Ramos (cell line): ENCODE measurements around the gene TRMT61A.
"Not testable (repeated sequence)": the region's sequence is repeated elsewhere in the genome, so short reads cannot be mapped to it uniquely, and the experiment has no call there.

ENCODE experiments used
- in situ Hi-C: fragments of 300-500 bp; cut with MboI; formaldehyde crosslinking; loops from one replicate; pipeline ENCODE4 v1.14.3; 2022; ENCODE audit warnings: low sequenced_read_pairs; ENCODE audit not compliant: unreplicated experiment

The TRMT61A gene

DNA sequence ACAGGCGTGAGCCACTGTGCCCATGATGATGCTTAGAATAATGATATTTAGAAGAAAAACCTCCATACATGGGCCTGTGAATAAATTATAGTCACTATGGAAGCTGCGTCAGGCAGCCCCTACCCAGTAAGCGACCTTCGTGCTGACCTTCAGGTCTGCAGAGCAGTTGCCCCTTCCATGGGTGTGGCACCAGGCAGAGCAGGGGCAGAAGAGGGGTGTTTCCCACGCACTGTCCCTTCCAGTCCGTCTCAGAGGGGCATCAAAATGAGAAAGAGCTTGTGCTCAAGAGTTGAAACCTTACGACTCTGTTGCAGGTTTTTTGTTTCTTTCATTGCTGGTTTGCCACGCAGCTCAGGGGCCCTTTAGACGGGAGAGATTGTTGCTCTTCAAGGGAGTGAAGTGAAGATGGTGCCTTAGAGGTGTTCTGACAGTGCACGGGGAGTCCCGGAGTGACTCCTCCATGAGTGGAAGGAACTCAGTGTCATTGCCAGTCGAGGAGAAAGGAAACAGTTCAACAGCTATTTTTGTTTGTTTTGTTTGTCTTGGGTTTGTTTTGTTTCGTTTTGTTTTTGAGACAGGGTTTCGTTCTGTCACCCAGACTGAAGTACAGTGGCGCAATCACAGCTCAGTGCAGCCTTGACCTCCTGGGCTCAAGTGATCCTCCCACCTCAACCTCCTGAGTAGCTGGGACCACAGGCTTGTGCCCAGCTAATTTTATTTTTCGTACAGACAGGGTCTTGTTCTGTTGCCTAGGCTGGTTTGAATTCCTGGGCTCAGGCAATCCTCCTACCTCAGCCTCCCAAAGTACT lies 20.3 kb upstream of the TRMT61A start:
- in situ Hi-C loops: no loop called here

DNA sequence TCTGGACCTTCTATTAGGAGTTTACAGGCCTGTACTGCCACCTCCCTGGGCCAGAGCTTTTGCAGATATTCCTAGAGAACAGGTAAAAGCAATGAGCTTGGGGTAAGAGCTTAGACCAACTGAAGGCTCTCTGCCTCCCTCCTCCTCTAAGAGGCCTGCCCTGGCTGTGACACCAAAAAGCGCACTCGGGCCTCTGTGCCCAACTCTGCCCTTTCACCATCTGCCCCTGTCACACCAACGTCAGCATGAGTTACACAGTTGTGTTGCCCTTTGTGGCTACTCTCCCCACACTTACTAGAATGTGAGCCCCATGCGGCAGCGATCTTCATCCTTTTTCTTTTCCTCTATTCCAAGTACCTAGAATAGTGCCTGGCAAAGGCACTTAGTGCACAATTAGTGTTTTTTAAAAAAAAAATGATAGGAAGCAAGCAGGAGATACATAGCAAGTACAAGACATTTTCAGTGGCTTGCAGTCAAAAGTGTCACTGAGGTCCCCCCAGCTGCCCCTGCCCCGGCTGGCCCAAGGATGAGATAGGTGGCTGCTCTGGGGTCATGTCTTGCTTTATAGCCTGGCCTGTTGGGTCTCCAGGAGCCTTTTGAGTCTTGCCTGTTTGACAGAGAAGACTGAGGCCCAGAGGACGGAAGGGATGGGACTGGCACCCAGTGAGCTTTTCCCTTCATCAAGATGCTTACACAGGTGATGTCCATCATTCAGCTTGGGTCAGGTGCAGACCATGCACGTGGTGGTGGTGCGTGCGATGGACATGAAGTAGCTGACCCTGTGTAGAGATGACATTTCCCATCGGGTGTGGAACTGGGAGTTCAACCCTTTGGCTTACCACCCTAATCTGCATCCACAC lies 18.9 kb upstream of the TRMT61A start:
- in situ Hi-C loops: no loop called here

DNA sequence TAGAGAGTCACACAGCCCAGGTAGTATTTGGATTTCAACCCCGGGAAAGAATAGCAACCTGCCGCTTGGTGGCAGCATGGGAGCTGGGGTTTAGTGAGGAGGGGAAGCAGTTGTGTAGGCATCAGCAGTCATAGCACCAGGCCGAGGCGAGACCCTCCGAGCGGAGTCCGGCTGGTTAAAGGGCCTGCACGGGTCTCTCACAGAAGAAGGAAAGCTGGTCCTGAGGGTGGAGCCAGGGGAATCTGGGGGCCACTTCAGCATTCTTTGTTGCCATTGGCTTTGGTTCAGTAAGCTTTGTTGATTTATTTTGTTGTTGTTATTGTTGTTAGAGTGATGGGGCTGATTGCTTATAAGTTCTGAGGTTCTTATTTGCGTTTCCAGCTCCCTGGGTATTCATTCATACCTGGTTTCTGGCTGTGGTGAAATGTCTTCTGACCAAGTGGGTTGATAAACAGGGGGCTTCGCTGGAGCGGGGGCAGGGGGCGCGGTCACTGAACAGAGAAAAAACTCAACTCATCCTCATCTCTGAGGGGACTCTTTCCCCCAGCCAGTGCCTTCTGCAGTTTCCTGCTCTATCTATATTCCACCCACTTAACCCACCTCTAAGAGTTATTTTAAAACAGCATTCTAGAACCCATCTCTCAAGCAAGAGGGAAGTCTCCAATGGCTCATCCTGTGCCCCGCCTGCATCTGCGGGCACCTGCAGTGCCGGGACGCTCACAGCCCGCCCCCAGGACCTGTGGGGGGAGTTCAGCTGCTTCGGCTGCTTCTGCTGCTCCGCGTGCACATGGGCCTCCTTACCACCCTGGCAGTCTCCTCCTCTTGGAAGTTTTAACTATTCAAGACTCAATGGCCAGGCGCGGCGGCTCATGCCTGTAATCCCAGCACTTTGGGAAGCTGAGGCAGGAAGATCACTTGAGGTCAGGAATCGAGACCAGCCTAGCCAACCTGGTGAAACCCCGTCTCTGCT lies 18.0 kb upstream of the TRMT61A start:
- in situ Hi-C loops: no loop called here

DNA sequence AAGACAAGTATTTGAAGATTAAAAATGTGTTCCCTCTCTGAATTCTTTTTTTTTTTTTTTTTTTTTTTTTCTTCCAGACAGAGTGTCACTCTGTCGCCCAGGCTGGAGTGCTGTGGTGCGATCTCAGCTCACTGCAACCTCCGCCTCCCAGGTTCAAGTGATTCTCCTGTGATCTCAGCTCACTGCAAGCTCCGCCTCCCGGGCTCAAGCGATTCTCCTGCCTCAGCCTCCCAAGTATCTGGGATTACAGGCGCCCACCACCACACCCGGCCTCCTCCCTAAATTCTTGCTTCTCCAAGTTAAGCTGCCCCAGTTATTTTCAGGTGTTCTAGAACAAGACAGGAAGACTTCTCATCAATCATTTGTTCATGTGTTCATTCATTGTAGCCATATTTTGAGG lies 16.8 kb upstream of the TRMT61A start:
- in situ Hi-C loops: not testable (repeated sequence)

DNA sequence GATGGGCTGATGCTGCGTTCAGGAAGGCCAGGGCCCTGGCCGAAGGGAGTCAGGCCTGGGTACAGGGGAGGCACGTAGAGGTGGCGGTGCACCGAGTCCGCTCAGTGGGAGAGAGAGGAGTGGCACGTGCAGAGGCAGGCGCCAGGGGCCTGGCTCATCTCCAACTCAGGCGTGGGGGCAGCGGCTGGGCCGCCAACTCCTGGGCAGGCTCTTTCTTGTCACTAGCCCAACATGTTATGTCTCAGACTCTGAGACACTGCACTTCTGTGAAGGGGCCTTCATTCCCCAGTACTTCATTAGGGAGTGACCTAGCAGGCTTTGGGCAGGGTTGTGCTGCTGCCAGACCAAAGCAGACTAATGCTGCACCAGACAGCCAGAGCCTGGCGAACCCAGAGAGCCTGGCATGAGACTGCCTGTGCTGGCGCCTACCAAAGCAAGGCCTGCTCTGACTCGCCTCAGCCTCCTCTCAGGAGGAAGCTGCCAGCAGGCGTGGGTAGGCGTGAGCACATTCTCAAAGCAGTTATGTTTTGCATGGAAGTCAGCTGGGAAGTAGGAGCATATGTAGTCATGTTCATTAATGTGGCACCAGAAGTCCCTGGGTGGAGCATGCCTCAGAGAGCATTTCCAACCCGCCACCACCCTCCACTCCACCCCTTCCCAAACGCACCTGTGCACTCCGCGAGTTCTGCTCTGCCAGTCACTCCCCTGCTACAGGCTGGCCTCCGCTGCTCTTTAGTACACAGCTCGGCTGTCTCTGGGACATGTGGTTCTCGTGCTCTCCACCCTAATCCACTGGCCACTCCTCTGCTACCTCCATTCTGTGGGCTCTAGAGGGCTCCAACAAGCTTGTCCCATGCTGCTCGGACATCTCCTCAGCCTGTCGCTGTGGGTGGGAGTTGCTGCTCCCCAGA lies 16.0 kb upstream of the TRMT61A start:
- in situ Hi-C loops: no loop called here

DNA sequence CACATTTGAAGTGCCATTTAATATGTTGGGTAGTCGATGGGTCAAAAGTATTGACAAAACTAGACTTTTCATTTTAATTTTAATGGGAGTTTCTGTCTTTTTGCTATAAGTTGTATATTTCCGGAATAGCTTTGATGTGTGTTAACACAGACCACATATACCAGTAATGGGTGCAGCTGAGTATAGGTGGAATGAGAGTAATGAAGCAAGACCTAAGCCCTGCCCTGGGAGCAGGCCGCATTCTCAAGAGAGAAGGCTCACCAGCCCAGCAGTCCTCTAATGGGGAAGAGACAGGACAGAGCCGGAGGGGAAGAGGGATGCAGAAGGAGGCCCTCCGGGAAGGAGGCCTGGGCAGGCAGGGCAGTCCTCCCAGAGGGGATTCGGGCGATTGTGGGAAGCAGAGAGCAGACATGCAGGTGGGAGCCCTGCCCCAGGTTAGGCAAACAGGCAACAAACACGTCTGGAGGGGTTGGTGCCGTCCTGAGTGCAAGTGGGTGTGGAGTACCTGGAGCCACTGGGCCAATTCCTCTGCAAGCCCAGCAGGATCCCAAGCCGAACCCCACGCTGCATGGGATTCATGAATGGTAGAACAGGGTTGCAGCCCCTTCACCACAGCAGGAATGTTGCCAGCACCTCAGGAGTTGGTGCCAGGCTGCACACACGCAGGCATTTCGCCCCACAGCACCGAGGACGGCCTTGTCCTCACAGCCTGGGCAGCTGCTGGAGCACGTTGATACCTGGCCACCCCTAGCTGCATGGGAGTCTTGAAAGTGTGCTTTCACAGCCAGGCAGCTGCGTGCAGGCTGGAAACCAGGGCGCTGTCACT lies 14.2 kb upstream of the TRMT61A start:
- in situ Hi-C loops: loop anchor here (5.0 kb wide), 1 partner anchor 42 kb away; no protein-coding TSS in a partner anchor

DNA sequence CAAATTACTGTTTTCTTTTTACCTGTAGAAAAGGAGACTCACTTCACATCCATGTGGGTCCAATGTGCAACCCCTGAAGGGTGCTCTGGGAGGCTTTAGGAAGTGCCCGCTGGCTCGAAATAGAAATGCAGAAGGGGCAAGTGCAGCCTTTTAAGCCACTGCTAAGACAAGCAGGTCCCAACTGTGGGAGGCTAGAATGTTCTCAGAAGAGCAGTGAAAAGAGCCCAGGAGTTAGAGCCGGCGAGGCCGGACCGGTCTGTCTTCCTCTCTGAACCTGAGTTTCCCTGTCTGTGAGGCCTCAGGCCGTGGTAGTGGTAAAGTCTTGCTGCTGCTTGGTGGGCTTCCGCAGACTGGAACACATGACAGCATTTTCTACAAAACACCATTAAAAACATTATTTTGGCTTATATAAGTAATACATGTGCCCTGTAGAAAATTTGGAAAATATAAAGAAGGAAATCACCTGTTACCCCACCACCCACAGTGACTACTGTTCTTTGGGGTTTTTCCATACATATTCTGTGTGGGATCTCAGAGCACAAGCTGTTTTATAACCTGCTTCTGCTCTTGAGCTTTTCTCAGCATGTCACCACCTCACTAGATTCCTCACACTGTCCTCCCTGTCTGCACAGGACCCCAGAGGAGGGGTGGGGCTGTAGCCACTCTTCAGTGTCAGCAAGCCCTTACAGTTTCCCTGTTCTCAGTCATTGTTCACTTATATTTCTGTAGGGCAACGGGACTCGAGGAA lies 12.4 kb upstream of the TRMT61A start:
- in situ Hi-C loops: loop anchor here (5.0 kb wide), 1 partner anchor 41 kb away; no protein-coding TSS in a partner anchor

DNA sequence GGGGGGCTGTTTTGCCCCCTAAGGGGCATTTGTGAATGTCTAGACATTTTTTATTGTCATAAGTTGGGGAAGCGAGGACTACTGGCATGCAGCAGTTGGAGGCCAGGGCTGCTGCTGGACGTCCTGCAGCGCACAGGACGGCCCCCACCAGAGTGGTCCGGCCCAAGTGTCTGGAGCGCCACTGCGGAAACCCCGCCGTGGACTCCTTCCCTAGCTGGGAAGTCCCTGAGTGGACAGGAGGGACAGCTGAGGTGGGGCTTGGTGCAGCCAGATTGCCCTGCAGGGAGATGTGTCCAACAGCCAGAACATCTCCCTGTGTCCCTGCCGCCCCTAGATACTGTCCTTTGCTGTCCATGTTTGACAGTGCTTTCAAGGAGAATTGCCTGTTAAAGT lies 11.8 kb upstream of the TRMT61A start:
- in situ Hi-C loops: loop anchor here (5.0 kb wide), 1 partner anchor 40 kb away; no protein-coding TSS in a partner anchor

DNA sequence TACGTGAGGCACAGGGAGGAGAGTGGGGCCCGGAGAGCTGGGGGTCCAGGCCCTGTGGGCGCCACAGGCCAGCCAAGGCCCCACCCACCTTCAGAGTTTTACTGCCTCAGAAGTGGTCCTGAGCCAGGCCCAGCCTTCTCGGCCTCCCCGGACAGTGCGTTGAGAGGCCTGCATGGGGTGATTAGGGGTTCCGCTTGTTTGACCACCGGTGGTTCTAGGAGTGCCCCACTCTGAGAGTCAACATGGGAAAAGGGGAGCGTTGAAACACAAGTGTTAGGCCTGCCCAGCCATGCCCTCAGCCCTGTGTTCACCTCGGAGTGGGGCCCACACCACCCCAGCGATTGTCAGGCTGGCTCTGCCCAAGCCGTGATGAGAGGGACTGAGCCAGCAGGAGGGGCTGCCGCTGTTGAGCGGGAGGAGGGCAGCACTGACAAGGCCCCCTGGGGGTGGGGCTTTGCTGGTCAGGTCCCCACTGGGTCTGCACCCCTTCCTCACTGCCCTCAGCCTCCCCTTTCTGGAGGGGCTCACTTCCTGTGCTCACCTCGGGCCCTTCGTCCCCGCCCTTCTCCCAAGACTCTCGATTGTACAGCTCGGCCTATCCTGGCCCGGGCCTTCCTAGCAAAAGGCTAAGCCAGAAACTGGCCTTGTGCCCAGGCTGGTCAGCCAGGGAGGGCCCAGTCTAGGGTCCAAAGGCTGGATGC lies 11.1 kb upstream of the TRMT61A start:
- in situ Hi-C loops: loop anchor here (5.0 kb wide), 1 partner anchor 39 kb away; no protein-coding TSS in a partner anchor

DNA sequence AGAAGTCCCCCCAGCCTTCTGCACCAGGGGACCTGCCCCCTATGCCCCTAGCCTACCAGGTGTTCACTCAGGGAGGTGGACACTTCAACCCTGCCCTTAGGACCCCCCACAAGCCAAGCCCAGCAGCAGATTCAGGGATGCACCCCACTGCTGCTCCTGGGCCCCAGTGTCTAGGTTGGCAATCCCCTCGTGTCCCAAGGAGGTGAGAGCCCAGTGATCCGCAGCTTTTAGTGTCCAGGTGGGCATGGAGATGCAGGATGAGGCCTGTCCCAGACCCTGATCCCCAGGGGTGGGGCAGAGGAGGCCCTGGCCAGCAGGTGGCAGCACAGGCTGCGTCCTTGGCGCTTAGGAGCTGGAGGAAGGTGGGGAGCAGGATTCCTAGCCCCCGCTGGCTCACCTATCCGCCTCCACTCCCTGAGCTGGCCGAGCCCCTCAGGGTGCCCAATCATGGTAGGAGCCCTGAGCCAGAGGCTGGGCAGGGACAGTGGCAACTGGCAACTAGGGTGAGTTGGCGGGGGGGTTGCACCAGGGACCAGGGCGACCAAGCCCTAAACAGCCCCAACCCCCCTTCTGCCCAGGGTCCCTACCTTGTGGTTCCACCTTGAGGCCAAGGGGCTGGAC lies 10.5 kb upstream of the TRMT61A start:
- in situ Hi-C loops: loop anchor here (5.0 kb wide), 1 partner anchor 39 kb away; no protein-coding TSS in a partner anchor

DNA sequence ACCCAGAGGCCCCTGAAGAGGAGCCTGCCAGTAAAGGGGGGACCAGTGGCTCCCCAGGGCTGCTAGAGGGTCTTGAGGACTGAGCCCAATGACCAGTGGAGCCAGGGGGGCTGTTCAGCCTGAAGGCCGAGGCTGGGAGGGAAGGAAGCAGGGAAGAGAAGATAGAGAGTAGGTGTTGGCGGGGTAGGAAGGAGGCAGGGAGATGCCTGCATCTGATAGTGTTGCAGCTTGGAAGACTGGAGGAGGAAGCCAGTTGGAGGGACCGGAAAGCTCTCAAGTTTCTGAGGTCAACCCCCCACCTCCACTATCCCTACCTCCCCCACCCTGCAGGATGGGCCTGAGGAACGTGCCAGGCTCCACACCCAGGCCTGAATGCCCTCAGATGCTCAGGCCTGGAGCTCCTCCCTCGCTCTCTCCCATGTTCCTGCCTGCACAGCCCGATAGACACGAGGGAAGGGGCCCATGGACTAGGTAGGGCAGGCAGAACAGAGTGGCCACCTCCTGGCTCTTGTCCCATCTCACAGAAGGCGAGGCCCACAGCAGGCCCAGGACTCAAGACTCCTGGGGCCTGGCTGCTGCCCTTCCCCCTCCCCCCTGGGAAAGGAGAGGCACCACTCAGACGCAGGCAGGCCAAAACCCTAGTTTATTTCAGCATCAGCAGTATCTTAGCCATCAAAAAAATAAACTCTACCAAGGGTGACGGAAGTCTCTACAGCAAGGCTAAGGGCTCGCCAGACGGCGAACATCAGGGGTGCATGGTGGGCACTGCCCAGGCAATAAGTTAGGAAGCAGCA lies 9.8 kb upstream of the TRMT61A start:
- in situ Hi-C loops: loop anchor here (5.0 kb wide), 1 partner anchor 38 kb away; no protein-coding TSS in a partner anchor

DNA sequence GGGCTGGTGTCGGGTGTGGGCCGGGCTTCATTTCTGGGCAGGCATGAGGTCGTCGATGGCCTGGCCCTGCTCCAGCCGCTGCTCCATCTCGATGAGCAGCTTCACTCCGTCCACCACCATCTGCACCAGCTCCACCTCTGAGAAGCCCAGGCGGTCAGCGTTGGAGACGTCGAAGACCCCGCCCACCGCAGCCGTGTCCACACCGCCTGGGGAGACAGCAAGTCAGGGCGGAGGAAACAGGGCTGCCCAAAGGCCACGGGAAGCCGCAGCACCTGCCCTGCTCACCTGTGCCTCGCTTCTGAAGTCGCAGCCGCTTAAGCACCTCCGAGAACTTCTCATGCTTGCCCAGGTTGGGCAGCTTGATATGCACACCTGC lies 9.2 kb upstream of the TRMT61A start:
- in situ Hi-C loops: loop anchor here (5.0 kb wide), 1 partner anchor 37 kb away; no protein-coding TSS in a partner anchor

DNA sequence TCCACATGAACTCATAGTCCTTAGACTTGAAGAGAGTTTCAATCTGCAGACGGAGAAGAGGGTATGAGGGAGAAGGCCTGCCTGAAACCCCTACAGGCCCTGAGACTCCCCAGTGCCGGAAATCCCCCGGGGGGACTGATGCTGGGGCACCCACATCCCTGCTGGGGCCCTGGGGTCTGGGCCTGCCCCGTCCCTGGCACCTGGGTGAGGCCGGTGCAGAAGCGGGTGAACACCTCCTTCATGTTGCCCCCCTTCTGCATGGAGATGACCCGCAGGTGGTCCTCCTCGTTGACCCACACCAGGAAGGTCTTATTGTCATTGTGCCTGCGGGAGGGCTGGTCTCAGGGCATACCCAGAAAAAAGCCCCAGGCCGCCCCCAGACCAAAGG lies 8.7 kb upstream of the TRMT61A start:
- in situ Hi-C loops: no loop called here

DNA sequence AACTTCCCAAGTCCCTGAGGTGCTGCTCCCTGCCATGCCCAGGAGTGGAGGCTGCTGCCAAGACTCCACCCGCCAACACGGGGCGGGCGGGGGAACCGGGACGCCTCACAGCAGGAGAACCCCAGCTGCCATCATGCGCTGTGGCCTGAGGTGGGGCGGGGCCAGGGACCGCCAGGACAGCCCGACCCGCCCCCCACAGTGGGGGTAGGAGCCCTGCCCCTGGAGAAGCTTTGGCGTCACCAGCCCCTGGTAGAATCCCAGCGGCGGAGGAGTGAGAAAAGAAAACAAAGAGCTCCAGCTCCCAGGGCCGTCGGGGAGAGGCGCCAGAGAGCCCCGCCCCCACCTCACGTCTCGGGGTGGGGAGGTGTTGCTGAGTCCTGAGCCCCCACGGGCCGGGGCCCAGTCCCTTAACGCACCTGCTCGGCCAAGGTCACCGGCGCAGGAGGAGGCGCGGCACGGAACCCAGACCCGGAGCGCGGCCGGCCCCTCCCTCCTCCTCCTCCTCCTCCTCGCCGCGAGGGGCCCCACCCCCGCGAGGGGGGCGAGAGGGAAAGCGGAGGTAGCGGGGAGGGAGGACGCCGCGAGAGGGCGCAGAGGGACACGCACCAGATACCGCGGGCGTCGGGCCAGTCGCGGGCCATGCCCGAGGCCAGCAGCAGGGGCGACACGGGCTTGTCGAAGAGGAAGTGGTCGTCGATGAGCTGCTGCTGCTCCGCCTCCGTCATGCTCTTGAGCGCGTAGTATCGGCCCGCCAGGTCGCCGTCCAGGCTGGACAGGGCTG lies 8.1 kb upstream of the TRMT61A start:
- in situ Hi-C loops: no loop called here

DNA sequence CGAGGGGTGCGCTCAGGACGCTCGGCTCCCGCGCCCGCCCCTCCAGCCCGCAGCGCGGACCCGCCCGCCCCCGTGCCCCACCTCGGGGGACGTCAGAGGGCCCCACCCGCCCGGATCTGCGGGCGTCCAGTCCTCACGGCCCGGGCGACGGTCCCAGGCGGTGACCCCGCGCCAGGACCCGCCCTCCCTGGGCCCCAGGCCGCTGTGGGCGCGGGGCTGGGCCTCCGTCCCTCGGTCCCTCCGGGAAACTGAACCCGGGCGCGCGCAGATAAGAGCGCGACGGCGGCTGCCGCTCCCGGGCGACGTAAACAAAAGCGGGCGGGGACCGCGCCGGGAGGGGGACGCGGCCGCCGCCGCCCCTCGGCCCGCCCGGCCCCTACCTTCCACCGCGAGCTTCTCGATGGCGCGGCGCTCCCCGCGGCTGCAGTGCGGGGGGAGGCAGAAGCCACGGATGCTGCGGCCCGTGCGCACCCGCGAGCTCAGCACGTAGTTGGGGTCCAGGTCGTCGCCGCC lies 7.5 kb upstream of the TRMT61A start:
- in situ Hi-C loops: no loop called here
